Mammary microvascular endothelial cell (primary cell): ENCODE results near the gene OR10H5. TPM values are rescaled to one million over a fixed set of nuclear protein-coding genes. Genes with fewer than 3 reads are reported as not detected.

Experiments
- total RNA-seq: library from RNA; depleted of rRNA; stranded (reverse); fragments of >200 nt; gene quantifications from 2 replicates; pipeline ENCODE4 v1.2.3, GENCODE V29; 2015

Gene OR10H5
- total RNA-seq: not detected in 2 replicates

GRCh38 chr19:15787611-15788155 lies at the start of gene OR10H5:
Gene OR10H5 (plus strand): TSS chr19:15787661. CDS start chr19:15794049, 6,388 bp downstream.

GRCh38 chr19:15737722-15738121 lies 49.7 kb upstream of the OR10H5 start, which contains the start of gene OR10H3:
Gene OR10H3 (plus strand): TSS chr19:15737985. CDS start chr19:15741393, 3,408 bp downstream.

GRCh38 chr19:15815306-15815705 lies 27.8 kb downstream of the OR10H5 start, which contains the start of gene OR10H1:
Gene OR10H1 (minus strand): TSS chr19:15815664. CDS start chr19:15808037, 7,627 bp downstream.

Other genes with a start within 250 kb of the OR10H5 start
- gene CYP4F8, start 172.4 kb upstream of the OR10H5 start, total RNA-seq: not detected in 2 replicates
- 0.33 TPM in 1 of 2 replicates, not detected in the other for gene CYP4F3, start 146.8 kb upstream of the OR10H5 start, total RNA-seq
- not detected in 2 replicates for gene CYP4F12, start 114.6 kb upstream of the OR10H5 start, total RNA-seq
- gene OR10H2, start 59.6 kb upstream of the OR10H5 start, total RNA-seq: not detected in 2 replicates
- not detected in 2 replicates for gene OR10H3, start 49.7 kb upstream of the OR10H5 start, total RNA-seq
- gene OR10H1, start 28.0 kb downstream of the OR10H5 start, total RNA-seq: not detected in 2 replicates
- not detected in 2 replicates for gene CYP4F2, start 110.4 kb downstream of the OR10H5 start, total RNA-seq
- gene CYP4F11, start 146.9 kb downstream of the OR10H5 start, total RNA-seq: not detected in 2 replicates
- gene OR10H4, start 161.3 kb downstream of the OR10H5 start, total RNA-seq: not detected in 2 replicates